SH-SY5Y (cell line): ENCODE measurements around the gene DMD.

Source experiments
- GATA2 ChIP-seq: IDR thresholded peaks from 2 replicates; pipeline ENCODE4 v1.6.1; 2011; ENCODE audit warnings: mild to moderate bottlenecking, low read depth, low read length
- GATA3 ChIP-seq: IDR thresholded peaks from 2 replicates; pipeline ENCODE4 v1.6.1; 2011; ENCODE audit warnings: low read depth, mild to moderate bottlenecking, low read length, moderate library complexity

DNA sequence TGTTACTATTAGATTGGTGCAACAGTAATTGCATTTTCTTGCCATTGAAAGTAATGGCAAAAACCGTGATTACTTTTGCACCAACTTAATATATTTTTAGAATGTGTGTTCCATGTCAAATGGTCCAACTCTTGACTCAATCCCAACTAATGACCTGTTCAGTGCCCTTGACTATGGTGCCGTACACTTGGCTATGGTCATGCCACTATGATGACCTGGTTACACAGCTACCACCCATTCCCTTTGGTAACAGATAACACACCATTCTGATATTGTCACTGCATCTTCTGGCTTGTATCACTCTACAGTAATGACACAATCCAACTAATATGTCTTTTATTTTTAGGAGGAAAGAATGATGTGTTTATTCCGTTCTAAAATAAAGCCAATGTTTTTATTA lies 469.4 kb downstream of the DMD start:
- no peak for TF ChIP-seq GATA2
- TF ChIP-seq GATA3, result no peak
